8988T (cell line): Measurements from ENCODE around the gene SRSF9.
"Not testable (repeated sequence)": the region's sequence is repeated elsewhere in the genome, so short reads cannot be mapped to it uniquely, and the experiment has no call there.

Experiments
- DNase-seq: peaks from one replicate; pipeline ENCODE4 v3.0.0; 2011

Gene SRSF9

GRCh38 chr12:120469450-120470149, at the start of gene SRSF9:
Gene SRSF9, minus strand, starts transcription at chr12:120469748. Its CDS starts 139 bp downstream, at chr12:120469609.
- DNase-seq = peak; percentile 98

- not testable (repeated sequence) for DNase-seq
Observed at GRCh38 chr12:120519324-120519723, 49.8 kb upstream of the SRSF9 start.

- DNase-seq = no peak
Observed at GRCh38 chr12:120515496-120515895, 45.9 kb upstream of the SRSF9 start.

GRCh38 chr12:120514002-120514401, 44.5 kb upstream of the SRSF9 start:
- DNase-seq = no peak

- DNase-seq = no peak
Observed at GRCh38 chr12:120508537-120508936, 39.0 kb upstream of the SRSF9 start.

- no peak for DNase-seq
Observed at GRCh38 chr12:120504587-120504986, 35.0 kb upstream of the SRSF9 start.

GRCh38 chr12:120500581-120500980, 31.0 kb upstream of the SRSF9 start:
- no peak for DNase-seq

- DNase-seq = no peak
Observed at GRCh38 chr12:120498870-120499515, 29.4 kb upstream of the SRSF9 start.

GRCh38 chr12:120497524-120498150, 28.1 kb upstream of the SRSF9 start:
- DNase-seq = no peak

GRCh38 chr12:120496413-120497340, 27.1 kb upstream of the SRSF9 start:
- peak; percentile 34 for DNase-seq

- DNase-seq = peak; percentile 84
Observed at GRCh38 chr12:120495731-120496412, 26.3 kb upstream of the SRSF9 start, which contains the start of gene DYNLL1. Gene DYNLL1, plus strand, starts transcription at chr12:120496113. Its CDS starts 309 bp downstream, at chr12:120496422.

GRCh38 chr12:120495186-120495730, 25.7 kb upstream of the SRSF9 start:
- no peak for DNase-seq

GRCh38 chr12:120490833-120491512, 21.4 kb upstream of the SRSF9 start:
- DNase-seq = no peak

- DNase-seq = no peak
Observed at GRCh38 chr12:120490325-120490724, 20.8 kb upstream of the SRSF9 start.

- DNase-seq = no peak
Observed at GRCh38 chr12:120489018-120489417, 19.5 kb upstream of the SRSF9 start.

GRCh38 chr12:120488057-120488640, 18.6 kb upstream of the SRSF9 start:
- DNase-seq = no peak

GRCh38 chr12:120487552-120487951, 18.0 kb upstream of the SRSF9 start:
- DNase-seq = not testable (repeated sequence)

- no peak for DNase-seq
Observed at GRCh38 chr12:120485961-120486881, 16.7 kb upstream of the SRSF9 start.

- DNase-seq = no peak
Observed at GRCh38 chr12:120483621-120484020, 14.1 kb upstream of the SRSF9 start.
